Measurements from ENCODE around the gene TDRD9.

The TDRD9 gene

DNA sequence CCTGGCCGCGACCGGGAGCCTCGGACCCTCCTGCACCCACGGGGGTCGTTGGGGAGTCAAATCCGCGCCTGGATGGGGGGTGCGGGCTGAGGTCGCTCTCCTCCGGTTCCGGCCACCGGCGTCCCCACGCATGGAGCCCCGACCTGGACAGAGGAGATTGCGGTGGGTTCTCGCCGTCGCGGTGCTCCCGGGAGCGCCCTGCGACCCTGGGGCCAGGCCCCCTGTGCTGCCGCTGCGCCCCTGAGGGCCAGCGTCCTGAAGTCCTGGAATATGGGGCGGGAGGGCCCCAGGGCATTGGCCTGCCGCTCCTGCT is 157.6 kb downstream of the TDRD9 start:
- Histone ChIP-seq H3K27ac (peak overlapping the region in 1 of 2 donors; percentile 92), H3K4me3 (peak overlapping the region; percentile 75)
- TF ChIP-seq, protein P1, sequence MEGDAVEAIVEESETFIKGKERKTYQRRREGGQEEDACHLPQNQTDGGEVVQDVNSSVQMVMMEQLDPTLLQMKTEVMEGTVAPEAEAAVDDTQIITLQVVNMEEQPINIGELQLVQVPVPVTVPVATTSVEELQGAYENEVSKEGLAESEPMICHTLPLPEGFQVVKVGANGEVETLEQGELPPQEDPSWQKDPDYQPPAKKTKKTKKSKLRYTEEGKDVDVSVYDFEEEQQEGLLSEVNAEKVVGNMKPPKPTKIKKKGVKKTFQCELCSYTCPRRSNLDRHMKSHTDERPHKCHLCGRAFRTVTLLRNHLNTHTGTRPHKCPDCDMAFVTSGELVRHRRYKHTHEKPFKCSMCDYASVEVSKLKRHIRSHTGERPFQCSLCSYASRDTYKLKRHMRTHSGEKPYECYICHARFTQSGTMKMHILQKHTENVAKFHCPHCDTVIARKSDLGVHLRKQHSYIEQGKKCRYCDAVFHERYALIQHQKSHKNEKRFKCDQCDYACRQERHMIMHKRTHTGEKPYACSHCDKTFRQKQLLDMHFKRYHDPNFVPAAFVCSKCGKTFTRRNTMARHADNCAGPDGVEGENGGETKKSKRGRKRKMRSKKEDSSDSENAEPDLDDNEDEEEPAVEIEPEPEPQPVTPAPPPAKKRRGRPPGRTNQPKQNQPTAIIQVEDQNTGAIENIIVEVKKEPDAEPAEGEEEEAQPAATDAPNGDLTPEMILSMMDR (IDR thresholded peaks at IDR 0.05): no peak
- no peak for DNase-seq (ENCODE audit: low spot score)

DNA sequence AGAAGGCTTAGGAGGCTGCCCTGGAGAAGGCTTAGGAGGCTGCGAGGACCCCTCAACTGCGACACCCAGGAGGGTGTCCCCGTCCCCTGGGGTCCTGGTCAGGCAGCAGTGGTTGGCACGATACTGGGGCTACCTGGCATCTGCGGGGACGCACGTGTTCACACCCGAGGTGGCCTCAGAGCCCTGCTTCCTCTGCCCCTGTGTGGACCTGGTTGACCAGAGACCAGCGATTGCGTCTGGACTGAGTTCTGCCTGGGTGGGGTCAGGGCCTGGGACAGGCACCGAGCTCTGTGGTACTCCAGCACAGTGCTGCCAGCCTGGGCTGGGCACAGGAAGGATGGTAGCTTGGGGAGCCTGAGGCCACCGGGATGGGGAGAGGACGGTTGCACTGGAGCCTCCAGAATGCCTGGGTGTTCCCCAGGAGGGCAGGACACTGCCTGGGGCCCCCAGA is 158.0 kb downstream of the TDRD9 start:
- peak overlapping the region; percentile 75 for H3K4me3 ChIP-seq
- DNase-seq (ENCODE audit: low spot score): peak; percentile 71
- peak overlapping the region in 1 of 2 donors; percentile 92 for H3K27ac ChIP-seq
- TF ChIP-seq, protein P1 (IDR thresholded peaks at IDR 0.05): no peak

DNA sequence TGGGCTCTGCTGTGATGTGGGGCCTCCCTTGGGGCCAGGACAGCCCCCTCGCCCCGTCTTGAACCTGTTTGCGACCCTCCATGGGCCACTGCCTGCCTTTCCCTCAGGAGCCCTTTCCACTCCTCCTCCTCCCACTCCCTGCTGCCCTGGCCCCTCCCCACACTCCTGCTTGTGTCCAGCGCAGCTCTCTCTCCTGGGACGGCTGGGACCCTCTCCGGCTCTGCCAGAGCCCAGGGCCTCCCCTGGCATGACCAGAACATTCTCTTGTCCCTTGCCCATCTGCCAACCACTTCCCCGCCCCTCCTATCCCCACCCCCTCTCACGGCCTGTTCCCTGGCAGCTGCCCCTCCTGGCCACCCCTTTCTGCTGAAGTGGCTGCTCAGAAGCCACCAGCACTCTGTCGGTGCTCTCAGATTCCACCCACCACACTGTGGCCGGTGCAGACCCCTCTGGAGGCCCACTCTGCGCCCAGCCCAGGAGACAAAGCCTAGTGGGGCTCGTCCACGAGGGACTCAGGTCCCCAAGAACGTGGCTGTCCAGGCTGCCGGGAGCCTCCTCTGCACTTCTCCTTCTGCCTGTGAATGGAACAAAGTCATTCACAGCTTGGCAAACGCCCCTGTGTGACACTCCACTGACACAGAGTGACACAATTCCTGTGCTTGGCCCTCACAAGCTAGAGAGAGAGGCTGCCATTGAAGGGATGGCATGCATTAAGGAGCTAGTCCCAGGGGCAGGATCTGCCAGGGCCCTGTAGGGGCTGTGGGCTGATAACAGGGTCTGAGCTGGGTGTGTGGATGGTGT is 158.6 kb downstream of the TDRD9 start:
- peak; percentile 73 for DNase-seq (ENCODE audit: low spot score)
- H3K27ac ChIP-seq: peak overlapping the region in 1 of 2 donors; percentile 92
- TF ChIP-seq, protein P1 (IDR thresholded peaks at IDR 0.05): no peak
- peak overlapping the region; percentile 75 for H3K4me3 ChIP-seq

DNA sequence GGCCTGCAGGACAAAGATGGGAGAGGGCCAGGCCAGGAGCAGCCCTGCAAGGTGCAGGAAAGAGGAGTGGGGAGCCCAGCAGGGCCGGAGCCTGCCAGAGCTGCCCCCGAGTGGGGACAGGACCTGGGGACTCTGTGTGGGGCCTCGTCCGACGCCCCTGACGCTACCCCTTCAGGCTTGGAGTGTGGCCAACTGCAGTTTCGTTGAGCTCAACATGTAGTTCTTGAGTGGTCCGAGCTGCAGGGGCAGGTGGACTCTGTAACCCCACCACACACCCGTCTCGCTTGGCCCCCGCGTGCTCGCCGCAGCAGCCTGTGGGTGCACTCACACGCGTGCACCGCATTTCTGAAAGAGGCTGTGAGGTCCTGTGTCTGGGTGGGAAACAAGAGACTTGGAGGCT is 159.2 kb downstream of the TDRD9 start:
- no peak for DNase-seq (ENCODE audit: low spot score)
- Histone ChIP-seq H3K4me3 (no peak overlapping the region), H3K27ac (peak overlapping the region in 1 of 2 donors; percentile 92)
- TF ChIP-seq, protein P1 (IDR thresholded peaks at IDR 0.05): no peak

DNA sequence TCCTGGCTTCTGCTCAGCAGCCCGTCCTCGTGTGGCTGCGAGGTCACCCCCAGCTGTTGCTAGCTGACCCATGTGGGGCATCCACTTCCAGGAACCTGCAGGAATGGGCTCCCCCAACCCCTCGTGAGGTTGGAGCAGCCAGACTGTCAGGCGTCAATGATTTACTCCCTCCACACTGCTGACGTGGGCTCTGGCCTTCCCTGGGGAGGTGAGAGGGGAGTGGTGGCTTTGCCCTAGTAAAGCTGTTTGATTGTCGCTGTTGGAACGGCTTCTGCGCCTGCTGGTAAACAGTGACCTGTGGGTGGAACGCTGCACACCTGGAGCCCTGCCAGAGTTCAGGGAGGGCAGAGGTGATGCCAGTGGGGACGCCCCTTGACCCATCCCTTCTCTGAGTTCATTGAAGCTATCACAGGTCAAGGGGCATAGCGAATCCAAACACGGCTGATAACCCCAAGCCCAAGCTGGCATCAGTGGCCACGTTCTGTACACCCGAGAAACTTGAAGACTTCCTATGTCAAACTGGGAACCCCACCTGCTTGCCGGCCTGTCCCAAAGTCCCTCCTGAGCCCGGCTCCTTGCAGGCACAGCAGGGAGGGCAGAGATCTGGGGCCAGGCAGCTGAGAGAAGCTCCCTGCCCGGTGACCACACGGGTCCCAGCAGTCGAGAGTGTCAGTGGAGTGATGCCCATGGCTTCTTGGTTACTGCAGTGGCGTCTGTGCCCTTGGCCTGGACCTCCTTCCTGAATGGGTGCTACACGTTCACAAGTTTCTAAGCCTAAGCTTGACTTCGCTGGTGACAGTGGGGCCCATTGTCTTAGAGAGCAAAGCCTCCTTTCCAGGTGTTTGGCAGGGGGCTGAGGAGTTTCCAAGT is 160.0 kb downstream of the TDRD9 start:
- no peak overlapping the region for H3K4me3 ChIP-seq
- TF ChIP-seq, protein P1 (IDR thresholded peaks at IDR 0.05): no peak
- H3K27ac ChIP-seq: no peak overlapping the region
- DNase-seq (ENCODE audit: low spot score): no peak

DNA sequence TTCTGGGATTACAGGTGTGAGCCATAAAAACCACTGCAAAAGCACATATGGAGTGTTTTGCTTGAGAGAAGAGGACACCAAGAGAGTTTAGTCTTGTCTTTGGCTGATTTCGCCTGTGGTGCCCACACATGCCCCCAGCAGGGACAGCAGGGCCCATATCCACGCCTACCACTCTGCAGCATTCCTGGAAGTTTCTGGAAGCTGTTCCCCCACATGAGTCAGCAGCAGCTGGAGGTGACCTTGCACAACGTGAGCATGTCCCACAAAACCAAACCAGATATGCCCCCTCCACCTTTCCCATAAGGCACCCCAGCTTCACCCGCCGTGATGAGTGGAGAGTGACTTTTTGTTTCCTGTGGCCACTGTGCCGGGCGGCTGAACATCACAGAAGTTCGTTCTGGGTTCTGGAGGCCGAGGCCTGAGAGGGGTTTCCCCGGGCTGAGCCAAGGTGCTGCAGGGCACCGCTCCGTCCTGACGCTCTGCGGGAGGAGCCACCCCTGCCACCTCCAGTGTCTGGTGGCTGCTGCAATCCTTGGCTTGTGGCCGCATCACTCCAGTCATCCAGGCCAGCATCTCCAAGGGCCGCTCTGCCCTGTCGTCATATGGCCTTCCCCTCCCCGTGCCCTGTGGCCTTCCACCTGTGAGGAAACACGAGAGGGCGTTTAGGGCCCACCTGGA is 162.0 kb downstream of the TDRD9 start:
- H3K4me3 ChIP-seq: no peak overlapping the region
- TF ChIP-seq, protein P1 (IDR thresholded peaks at IDR 0.05): no peak

More for the DNA sequence above, 162.0 kb downstream of the TDRD9 start:
- no peak overlapping the region for H3K27ac ChIP-seq
- no peak for DNase-seq (ENCODE audit: low spot score)
